HPDE6-E6E7 (cell line): ENCODE measurements around the gene CFTR.
"Not testable (repeated sequence)": the region's sequence is repeated elsewhere in the genome, so short reads cannot be mapped to it uniquely, and the experiment has no call there.

Source experiments
- DNase-seq: peaks from one replicate; pipeline ENCODE4 v3.0.0; 2011; ENCODE audit warnings: missing footprints; ENCODE audit errors: extremely low spot score

CFTR gene

GRCh38 chr7:117495308-117495707 lies 15.5 kb downstream of the CFTR start:
- DNase-seq = no peak

- no peak for DNase-seq
These were observed 22.5 kb downstream of the CFTR start for GRCh38 chr7:117502331-117502730.

- no peak for DNase-seq
These were observed 25.4 kb downstream of the CFTR start for GRCh38 chr7:117505238-117505637.

GRCh38 chr7:117508676-117509075 lies 28.9 kb downstream of the CFTR start:
- no peak for DNase-seq

- DNase-seq = not testable (repeated sequence)
These were observed 37.4 kb downstream of the CFTR start for GRCh38 chr7:117517194-117517593.

- no peak for DNase-seq
These were observed 50.6 kb downstream of the CFTR start for GRCh38 chr7:117530390-117530789.

GRCh38 chr7:117531595-117532244 lies 51.9 kb downstream of the CFTR start:
- no peak for DNase-seq

- no peak for DNase-seq
These were observed 58.2 kb downstream of the CFTR start for GRCh38 chr7:117538053-117538452.

GRCh38 chr7:117544061-117544460 lies 64.2 kb downstream of the CFTR start:
- no peak for DNase-seq

- no peak for DNase-seq
These were observed 68.2 kb downstream of the CFTR start for GRCh38 chr7:117548035-117548434.

GRCh38 chr7:117550625-117551024 lies 70.8 kb downstream of the CFTR start:
- no peak for DNase-seq

- no peak for DNase-seq
These were observed 72.8 kb downstream of the CFTR start for GRCh38 chr7:117552660-117553059.

- no peak for DNase-seq
These were observed 75.4 kb downstream of the CFTR start for GRCh38 chr7:117555260-117555659.

GRCh38 chr7:117559391-117559790 lies 79.6 kb downstream of the CFTR start:
- DNase-seq = no peak

- DNase-seq = no peak
These were observed 80.2 kb downstream of the CFTR start for GRCh38 chr7:117560030-117560429.

GRCh38 chr7:117562759-117563158 lies 82.9 kb downstream of the CFTR start:
- no peak for DNase-seq

GRCh38 chr7:117564080-117564479 lies 84.3 kb downstream of the CFTR start:
- no peak for DNase-seq

- DNase-seq = no peak
These were observed 84.8 kb downstream of the CFTR start for GRCh38 chr7:117564627-117565026.

GRCh38 chr7:117565226-117565625 lies 85.4 kb downstream of the CFTR start:
- DNase-seq = no peak

- DNase-seq = no peak
These were observed 88.0 kb downstream of the CFTR start for GRCh38 chr7:117567781-117568180.

- DNase-seq = no peak
These were observed 93.2 kb downstream of the CFTR start for GRCh38 chr7:117572856-117573620.

GRCh38 chr7:117581424-117581823 lies 101.6 kb downstream of the CFTR start:
- no peak for DNase-seq

- peak; percentile 6 for DNase-seq
These were observed 102.4 kb downstream of the CFTR start for GRCh38 chr7:117582219-117582704.
